ENCODE data around the gene NCKAP5.
"Not testable (repeated sequence)": the region's sequence is repeated elsewhere in the genome, so short reads cannot be mapped to it uniquely, and the experiment has no call there.

NCKAP5 gene

GRCh38 chr2:132716954-132717353 is 851.3 kb downstream of the NCKAP5 start:
- TF ChIP-seq POLR2AphosphoS5 (IDR thresholded peaks at IDR 0.05; ENCODE audit: low read depth) (no peak), GABPA (IDR thresholded peaks at IDR 0.05; ENCODE audit: low read depth) (no peak), REST (IDR thresholded peaks at IDR 0.05; ENCODE audit: insufficient replicate concordance, low read depth) (no peak), SPI1 (IDR thresholded peaks at IDR 0.05; ENCODE audit: borderline replicate concordance, low read depth) (no peak)
- H3K4me3 ChIP-seq (replicated peaks; ENCODE audit: insufficient read depth, low read length), result no peak overlapping the region
- H3K27ac ChIP-seq (replicated peaks), result no peak overlapping the region
- no peaks in the 10 kb centered on the region for H3K27me3 ChIP-seq (ENCODE audit: insufficient read depth, poor library complexity, severe bottlenecking)
- no peak for DNase-seq (ENCODE audit: low read depth in 1 of 2, low spot score in 1 of 2)

DNA sequence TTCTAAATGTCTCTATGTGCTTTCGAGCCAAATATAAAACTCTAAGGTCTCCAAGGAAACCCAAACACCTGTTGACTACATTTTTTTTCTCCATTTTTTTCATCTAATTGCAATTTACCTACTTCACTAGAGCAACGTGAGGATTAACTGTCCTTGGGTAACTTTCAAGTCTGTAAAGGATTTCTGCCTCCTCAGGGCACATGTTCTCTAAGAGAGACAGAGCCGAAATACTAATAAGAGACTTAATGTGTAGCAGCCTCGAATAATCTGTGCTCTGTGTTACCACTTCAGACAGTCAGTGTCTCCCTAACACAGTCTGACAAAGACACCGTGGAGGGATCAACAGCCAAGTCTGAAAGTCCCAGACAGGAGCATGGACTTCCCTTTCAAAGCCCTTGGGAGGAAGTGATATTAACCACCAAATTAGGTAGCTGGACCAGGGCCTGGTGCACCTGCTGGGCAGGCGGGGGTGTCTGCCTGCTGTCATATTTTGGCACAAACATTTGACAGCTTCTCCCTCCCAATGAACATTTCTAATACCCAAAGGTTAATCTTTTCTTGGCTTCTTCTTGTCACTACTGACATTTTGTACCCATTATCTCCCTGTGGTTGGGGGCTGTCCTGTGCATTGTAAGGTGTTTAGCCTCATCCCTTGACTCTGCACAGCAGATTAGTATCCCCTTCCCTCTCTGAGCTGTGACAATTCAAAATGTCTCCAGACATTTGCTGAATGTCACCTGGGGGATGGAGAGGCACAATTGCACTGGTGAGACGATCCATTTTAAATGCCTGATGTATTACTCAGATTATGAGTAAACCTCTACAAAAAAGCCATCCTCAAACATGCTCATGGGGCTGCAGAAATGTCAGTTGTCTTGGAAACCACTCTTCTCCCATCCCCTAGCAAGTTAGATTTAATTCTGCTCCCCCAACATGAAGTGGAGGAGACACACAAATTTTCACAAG is 852.6 kb downstream of the NCKAP5 start:
- TF ChIP-seq, protein P1, sequence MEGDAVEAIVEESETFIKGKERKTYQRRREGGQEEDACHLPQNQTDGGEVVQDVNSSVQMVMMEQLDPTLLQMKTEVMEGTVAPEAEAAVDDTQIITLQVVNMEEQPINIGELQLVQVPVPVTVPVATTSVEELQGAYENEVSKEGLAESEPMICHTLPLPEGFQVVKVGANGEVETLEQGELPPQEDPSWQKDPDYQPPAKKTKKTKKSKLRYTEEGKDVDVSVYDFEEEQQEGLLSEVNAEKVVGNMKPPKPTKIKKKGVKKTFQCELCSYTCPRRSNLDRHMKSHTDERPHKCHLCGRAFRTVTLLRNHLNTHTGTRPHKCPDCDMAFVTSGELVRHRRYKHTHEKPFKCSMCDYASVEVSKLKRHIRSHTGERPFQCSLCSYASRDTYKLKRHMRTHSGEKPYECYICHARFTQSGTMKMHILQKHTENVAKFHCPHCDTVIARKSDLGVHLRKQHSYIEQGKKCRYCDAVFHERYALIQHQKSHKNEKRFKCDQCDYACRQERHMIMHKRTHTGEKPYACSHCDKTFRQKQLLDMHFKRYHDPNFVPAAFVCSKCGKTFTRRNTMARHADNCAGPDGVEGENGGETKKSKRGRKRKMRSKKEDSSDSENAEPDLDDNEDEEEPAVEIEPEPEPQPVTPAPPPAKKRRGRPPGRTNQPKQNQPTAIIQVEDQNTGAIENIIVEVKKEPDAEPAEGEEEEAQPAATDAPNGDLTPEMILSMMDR (IDR thresholded peaks at IDR 0.05; ENCODE audit: insufficient read depth, low read length), result no peak
- TF ChIP-seq SPI1 (IDR thresholded peaks at IDR 0.05; ENCODE audit: borderline replicate concordance, low read depth) (no peak), GABPA (IDR thresholded peaks at IDR 0.05; ENCODE audit: low read depth) (no peak)
- no peak overlapping the region for H3K4me3 ChIP-seq (replicated peaks; ENCODE audit: insufficient read depth, low read length)
- H3K27me3 ChIP-seq (ENCODE audit: insufficient read depth, poor library complexity, severe bottlenecking), result no peaks in the 10 kb centered on the region
- no peak for DNase-seq (ENCODE audit: low read depth in 1 of 2, low spot score in 1 of 2)
- H3K27ac ChIP-seq (replicated peaks), result no peak overlapping the region

- no peaks in the 10 kb centered on the region for H3K27me3 ChIP-seq (ENCODE audit: insufficient read depth, poor library complexity, severe bottlenecking)
- H3K4me3 ChIP-seq (replicated peaks; ENCODE audit: insufficient read depth, low read length), result no peak overlapping the region
- TF ChIP-seq GABPA (IDR thresholded peaks at IDR 0.05; ENCODE audit: low read depth) (no peak), SPI1 (IDR thresholded peaks at IDR 0.05; ENCODE audit: borderline replicate concordance, low read depth) (no peak), REST (IDR thresholded peaks at IDR 0.05; ENCODE audit: insufficient replicate concordance, low read depth) (no peak), POLR2AphosphoS5 (IDR thresholded peaks at IDR 0.05; ENCODE audit: low read depth) (no peak)
- TF ChIP-seq, protein P1 (IDR thresholded peaks at IDR 0.05; ENCODE audit: insufficient read depth, low read length), result no peak
- no peak overlapping the region for H3K27ac ChIP-seq (replicated peaks)
- no peak for DNase-seq (ENCODE audit: low read depth in 1 of 2, low spot score in 1 of 2)
Observed at GRCh38 chr2:132703396-132703795, 864.9 kb downstream of the NCKAP5 start.

GRCh38 chr2:132701810-132702209 is 866.5 kb downstream of the NCKAP5 start:
- no peak for DNase-seq (ENCODE audit: low read depth in 1 of 2, low spot score in 1 of 2)
- no peak overlapping the region for H3K27ac ChIP-seq (replicated peaks)
- no peaks in the 10 kb centered on the region for H3K27me3 ChIP-seq (ENCODE audit: insufficient read depth, poor library complexity, severe bottlenecking)
- no peak overlapping the region for H3K4me3 ChIP-seq (replicated peaks; ENCODE audit: insufficient read depth, low read length)
- TF ChIP-seq, protein P1 (IDR thresholded peaks at IDR 0.05; ENCODE audit: insufficient read depth, low read length), result no peak
- no peak for TF ChIP-seq REST (IDR thresholded peaks at IDR 0.05; ENCODE audit: insufficient replicate concordance, low read depth)
- TF ChIP-seq POLR2AphosphoS5 (IDR thresholded peaks at IDR 0.05; ENCODE audit: low read depth), result no peak
- no peak for TF ChIP-seq GABPA (IDR thresholded peaks at IDR 0.05; ENCODE audit: low read depth)
- TF ChIP-seq SPI1 (IDR thresholded peaks at IDR 0.05; ENCODE audit: borderline replicate concordance, low read depth), result no peak

GRCh38 chr2:132699802-132700201 is 868.5 kb downstream of the NCKAP5 start:
- not testable (repeated sequence) for DNase-seq (ENCODE audit: low read depth in 1 of 2, low spot score in 1 of 2); H3K4me3 ChIP-seq (replicated peaks; ENCODE audit: insufficient read depth, low read length)

More at GRCh38 chr2:132699802-132700201, 868.5 kb downstream of the NCKAP5 start:
- not testable (repeated sequence) for H3K27ac ChIP-seq (replicated peaks); H3K27me3 ChIP-seq (ENCODE audit: insufficient read depth, poor library complexity, severe bottlenecking)

All from HL-60 (cell line).